Adrenal gland (tissue), 12 donors: ENCODE results near the gene FYCO1. TPM values are rescaled to one million over a fixed set of nuclear protein-coding genes. Genes with fewer than 3 reads are reported as not detected.
A peak's percentile ranks its signal among the peaks of the same experiment; 100 is the strongest.

Source experiments
- DNase-seq, 7 donors: peaks; one replicate each; pipeline ENCODE4 v3.0.0-alpha.2; 2019 to 2020
- H3K27ac ChIP-seq, 5 donors: fragments of 200-600 bp; sonication (generic) in 4 of 5; 1 replicate in 3 of 5; 2 replicates in 2 of 5; pipeline versions ENCODE4 v1.5.1 to v1.8.0; 2016 to 2020; ENCODE audit warnings: mild to moderate bottlenecking in 1 of 5
- H3K27me3 ChIP-seq: fragments of 200-600 bp; 2 replicates; pipeline ENCODE4 v1.8.0; 2021
- H3K36me3 ChIP-seq, 2 donors: fragments of 200-600 bp; replicated peaks in 1 of 2; 1 replicate in 1 of 2; 2 replicates in 1 of 2; pipeline versions ENCODE4 v1.5.1 to v1.8.0; 2018 to 2022
- H3K4me1 ChIP-seq, 2 donors: fragments of 200-600 bp; replicated peaks in 1 of 2; 1 replicate in 1 of 2; 2 replicates in 1 of 2; pipeline versions ENCODE4 v1.5.1 to v1.8.0; 2018 to 2021
- H3K4me3 ChIP-seq, 4 donors: fragments of 200-600 bp; sonication (generic) in 3 of 4; one replicate each; pipeline ENCODE4 v1.5.1; 2016 to 2018
- H3K9me3 ChIP-seq, 3 donors: fragments of 200-600 bp; sonication (generic) in 1 of 3; replicated peaks in 1 of 3; 1 replicate in 2 of 3; 2 replicates in 1 of 3; pipeline versions ENCODE4 v1.5.1 to v1.8.0; 2016 to 2021
- CTCF ChIP-seq, 6 experiments: fragments of 450-650 bp in 4 of 6; fragments of 200-600 bp in 2 of 6; sonication (generic) in 1 of 6; IDR thresholded peaks; 1 replicate in 5 of 6; 2 replicates in 1 of 6; pipeline versions ENCODE4 v1.5.1 to v1.8.0; 2016 to 2021; ENCODE audit warnings: antibody characterized with exemption in 6 of 6, mild to moderate bottlenecking in 2 of 6, moderate library complexity in 1 of 6
- POLR2A ChIP-seq, 2 donors: fragments of 450-650 bp; IDR thresholded peaks; one replicate each; pipeline ENCODE4 v1.6.1; 2017; ENCODE audit warnings: antibody characterized with exemption in 2 of 2, mild to moderate bottlenecking in 2 of 2, moderate library complexity in 1 of 2
- WGBS, 4 donors: extraction: QIAGEN DNeasy Blood & Tissue Kit in 2 of 4; methylation state at CpG; one replicate each; pipeline versions ENCODE4 v1.1.5 to v1.1.7; 2013 to 2017; 5-methylcytosine and 5-hydroxymethylcytosine counted together
- intact Hi-C, 2 donors: fragments of 100-400 bp; cut with DNase I; formaldehyde crosslinking; loops; one replicate each; pipeline versions ENCODE4 v1.14.1 to v1.15.0; 2022 to 2023
- polyA plus RNA-seq, 3 donors: library from polyadenylated mRNA; stranded (reverse); fragments of 200-250 nt in 2 of 3; fragments of 350-450 nt in 1 of 3; fragmentation: Illumina TruSeq in 1 of 3; extraction: RNeasy Lipid Tissue Mini Kit (QIAGEN cat#74804) in 1 of 3; gene quantifications; one replicate each; pipeline ENCODE4 v1.2.3, GENCODE V29; 2013 to 2014
- total RNA-seq, 9 donors: library from RNA; depleted of rRNA in 4 of 9; stranded (reverse); fragments of >200 nt in 4 of 9; fragments of 120-200 nt in 1 of 9; fragmentation: NEBNext Ultra II Directional in 1 of 9; extraction: Animal tissue kit (Norgen Biotek cat#: 25700) in 1 of 9; gene quantifications; one replicate each; pipeline versions ENCODE4 v1.1.0 to v1.2.4, GENCODE V29; 2013 to 2023
- donor health status: healthy with polysubstance abuse.
- donor health status: Bipolar disorder and iron deficiency.
- donor health status: DM: yes; HTN: yes; CAD: no.
- donor health status: DM: no; HTN: no; CAD: no.
- donor health status: DM: no; HTN: no; CAD: no.
- donor health status: DM: yes; HTN: yes; CAD: no.

The FYCO1 gene
- total and polyA plus RNA-seq, 12 donors = 12.3 to 74.3 (median 29.4) TPM

GRCh38 chr3:45923755-45924154, 71.9 kb downstream of the FYCO1 start:
- 62 to 90% (median 70%) methylated on average over 2 to 3 of the region's 3 CpGs for WGBS, 4 donors
- Histone ChIP-seq H3K4me3 (no peak overlapping the region), H3K4me1 (no peaks in the 10 kb centered on the region), H3K27ac (no peak overlapping the region), H3K36me3 (peaks cover 0 to 51% of the 10 kb centered on the region in 2 donors), H3K9me3 (no peaks in the 10 kb centered on the region), H3K27me3 (no peaks in the 10 kb centered on the region)
- DNase-seq = peak in 1 of 7 donors; percentile 22
- intact Hi-C loops = no loop called here
- TF ChIP-seq POLR2A (IDR thresholded peaks at IDR 0.05) (no peak), CTCF (IDR thresholded peaks at IDR 0.05) (no peak)

GRCh38 chr3:45922950-45923590, 72.6 kb downstream of the FYCO1 start:
- no peak overlapping the region for H3K27ac ChIP-seq
- DNase-seq = no peak
- no peak overlapping the region for H3K4me3 ChIP-seq
- intact Hi-C loops = no loop called here
- WGBS, 4 donors = 90 to 100% (median 95%) methylated on average over 4 of the region's 4 CpGs
- no peaks in the 10 kb centered on the region for H3K9me3 ChIP-seq
- peaks cover 0 to 44% of the 10 kb centered on the region in 2 donors for H3K36me3 ChIP-seq
- TF ChIP-seq CTCF (IDR thresholded peaks at IDR 0.05) (no peak), POLR2A (IDR thresholded peaks at IDR 0.05) (no peak)
- no peaks in the 10 kb centered on the region for H3K27me3 ChIP-seq
- no peaks in the 10 kb centered on the region for H3K4me1 ChIP-seq

- TF ChIP-seq CTCF (IDR thresholded peaks at IDR 0.05) (no peak), POLR2A (IDR thresholded peaks at IDR 0.05) (no peak)
- WGBS, 4 donors = 79 to 92% (median 83%) methylated on average over 3 of the region's 3 CpGs; no CpG with 5 or more reads in 1 of the 4 donors
- no peaks in the 10 kb centered on the region for H3K9me3 ChIP-seq
- H3K4me3 ChIP-seq = no peak overlapping the region
- H3K36me3 ChIP-seq = peaks cover 0 to 39% of the 10 kb centered on the region in 2 donors
- DNase-seq = no peak
- intact Hi-C loops = no loop called here
- H3K4me1 ChIP-seq = no peaks in the 10 kb centered on the region
- no peak overlapping the region for H3K27ac ChIP-seq
- no peaks in the 10 kb centered on the region for H3K27me3 ChIP-seq
Observed at GRCh38 chr3:45922039-45922326, 73.6 kb downstream of the FYCO1 start.

- 92 to 94% (median 93%) methylated on average over 12 to 14 of the region's 14 CpGs for WGBS, 4 donors
- intact Hi-C loops = no loop called here
- H3K36me3 ChIP-seq = peaks cover 0 to 39% of the 10 kb centered on the region in 2 donors
Observed at GRCh38 chr3:45921158-45922038, 74.2 kb downstream of the FYCO1 start.

More at GRCh38 chr3:45921158-45922038, 74.2 kb downstream of the FYCO1 start:
- Histone ChIP-seq H3K4me3 (no peak overlapping the region), H3K27me3 (no peaks in the 10 kb centered on the region), H3K9me3 (no peaks in the 10 kb centered on the region), H3K27ac (no peak overlapping the region), H3K4me1 (no peaks in the 10 kb centered on the region)
- DNase-seq = no peak
- TF ChIP-seq CTCF (IDR thresholded peaks at IDR 0.05) (no peak), POLR2A (IDR thresholded peaks at IDR 0.05) (no peak)
